B cell (primary cell): ENCODE measurements around the gene LRRC36. TPM values are rescaled to one million over a fixed set of nuclear protein-coding genes. Genes with fewer than 3 reads are reported as not detected.

ENCODE experiments used
- ATAC-seq: fragments of 200-7000 bp; cut with Tn5 transposase; one replicate; pipeline ENCODE4 v1.10.0; 2021; ENCODE audit warnings: low read depth, mild to moderate bottlenecking, moderate number of reproducible peaks, moderate library complexity
- CTCF ChIA-PET: fragments of 350-600 bp; sonication (Branson Sonifier 250); formaldehyde crosslinking; loops from one replicate; lab custom pipeline; 2021; ENCODE audit warnings: antibody characterized with exemption, inconsistent platforms; lab: Charles Lee
- POLR2A ChIA-PET: fragments of 350-600 bp; sonication (Branson Sonifier 250); formaldehyde crosslinking; loops from one replicate; lab custom pipeline; 2021; ENCODE audit warnings: antibody characterized with exemption; lab: Charles Lee
- DNase-seq: peaks from one replicate; pipeline ENCODE4 v3.0.0; 2013
- H2AFZ ChIP-seq: 2 replicates; pipeline ENCODE4 v1.6.1; 2012; ENCODE audit warnings: mild to moderate bottlenecking, low read depth, low read length; ENCODE audit not compliant: insufficient read depth, poor library complexity, severe bottlenecking
- H3K27ac ChIP-seq, 2 donors: 1 replicate in 1 of 2; 2 replicates in 1 of 2; pipeline ENCODE4 v1.5.1; 2012 to 2013; ENCODE audit warnings: low read length in 2 of 2, mild to moderate bottlenecking in 2 of 2, moderate library complexity in 1 of 2
- H3K27me3 ChIP-seq, 4 experiments: fragments of 200-600 bp in 1 of 4; sonication (generic) in 1 of 4; replicated peaks in 1 of 4; 1 replicate in 2 of 4; 2 replicates in 2 of 4; pipeline versions ENCODE4 v1.6.1 to v1.7.0; 2013 to 2016; ENCODE audit warnings: low read length in 3 of 4, mild to moderate bottlenecking in 2 of 4, mixed read lengths in 1 of 4, moderate library complexity in 1 of 4; ENCODE audit not compliant: insufficient read depth in 4 of 4, control insufficient read depth in 3 of 4; ENCODE audit errors: control extremely low read depth in 1 of 4
- H3K36me3 ChIP-seq, 2 experiments: replicated peaks in 1 of 2; 1 replicate in 1 of 2; 2 replicates in 1 of 2; pipeline versions ENCODE4 v1.6.1 to v1.7.1; 2013; ENCODE audit warnings: low read length in 1 of 2; ENCODE audit not compliant: insufficient read depth in 2 of 2, control insufficient read depth in 1 of 2; ENCODE audit errors: control extremely low read depth in 1 of 2, extremely low read depth in 1 of 2
- H3K4me1 ChIP-seq, 2 donors: fragments of 200-600 bp in 1 of 2; sonication (generic) in 1 of 2; 1 replicate in 1 of 2; 2 replicates in 1 of 2; pipeline versions ENCODE4 v1.5.1 to v1.6.1; 2013 to 2017; ENCODE audit warnings: low read length in 2 of 2; ENCODE audit not compliant: control insufficient read depth in 2 of 2, insufficient read depth in 2 of 2
- H3K4me2 ChIP-seq: replicated peaks from 2 replicates; pipeline ENCODE3; 2012; ENCODE audit warnings: mild to moderate bottlenecking, low read depth, low read length; ENCODE audit not compliant: poor library complexity, severe bottlenecking
- H3K4me3 ChIP-seq, 5 experiments: fragments of 200-600 bp in 1 of 5; sonication (generic) in 1 of 5; 1 replicate in 3 of 5; 2 replicates in 2 of 5; pipeline versions ENCODE4 v1.5.1 to v1.7.0; 2011 to 2016; ENCODE audit warnings: low read length in 4 of 5, mild to moderate bottlenecking in 4 of 5, low read depth in 2 of 5, control low read depth in 1 of 5, moderate library complexity in 1 of 5; ENCODE audit not compliant: insufficient read depth in 1 of 5; ENCODE audit errors: control extremely low read depth in 1 of 5, extremely low read depth in 1 of 5
- H3K79me2 ChIP-seq: fragments of 200-600 bp; sonication (generic); one replicate; pipeline ENCODE4 v1.6.0; 2016; ENCODE audit warnings: low read length; ENCODE audit not compliant: control insufficient read depth, insufficient read depth
- H3K9ac ChIP-seq: fragments of 200-600 bp; sonication (generic); 2 replicates; pipeline ENCODE4 v1.6.1; 2017; ENCODE audit warnings: mild to moderate bottlenecking, low read length, moderate library complexity
- H3K9me3 ChIP-seq, 3 donors: one replicate each; pipeline versions ENCODE4 v1.6.1 to v1.7.1; 2013; ENCODE audit warnings: low read length in 2 of 3; ENCODE audit not compliant: control insufficient read depth in 2 of 3, insufficient read depth in 1 of 3; ENCODE audit errors: control extremely low read depth in 1 of 3
- H4K20me1 ChIP-seq: 2 replicates; pipeline ENCODE4 v1.6.0; 2012; ENCODE audit warnings: mild to moderate bottlenecking, low read length; ENCODE audit not compliant: insufficient read depth, control insufficient read depth, poor library complexity, severe bottlenecking
- H3K27ac Mint-ChIP-seq: one replicate; pipeline ENCODE4 v1.8.0; 2021; ENCODE audit warnings: mixed read lengths
- H3K27me3 Mint-ChIP-seq: one replicate; pipeline ENCODE4 v1.8.0; 2021; ENCODE audit warnings: mixed read lengths
- H3K4me1 Mint-ChIP-seq: one replicate; pipeline ENCODE4 v1.8.0; 2021; ENCODE audit warnings: mixed read lengths
- H3K4me3 Mint-ChIP-seq: one replicate; pipeline ENCODE4 v1.8.0; 2021; ENCODE audit warnings: mixed read lengths
- H3K9me3 Mint-ChIP-seq: one replicate; pipeline ENCODE4 v1.8.0; 2022; ENCODE audit warnings: mixed read lengths; ENCODE audit not compliant: insufficient read depth
- EZH2 ChIP-seq: IDR thresholded peaks from 2 replicates; pipeline ENCODE4 v1.6.1; 2012; ENCODE audit warnings: borderline replicate concordance, low read depth, mild to moderate bottlenecking, moderate library complexity, low read length; ENCODE audit not compliant: insufficient read depth, poor library complexity, severe bottlenecking
- WGBS: methylation state at CpG from one replicate; pipeline ENCODE4 v1.1.5; 2013; ENCODE audit warnings: missing lambda C conversion rate; ENCODE audit not compliant: insufficient coverage; 5-methylcytosine and 5-hydroxymethylcytosine counted together
- intact Hi-C: fragments of 100-400 bp; cut with micrococcal nuclease; formaldehyde crosslinking; loops from one replicate; pipeline ENCODE4 v1.10.0; 2022
- polyA plus RNA-seq: library from polyadenylated mRNA; depleted of rRNA; stranded (reverse); fragments of >200 nt; gene quantifications from 2 replicates; pipeline ENCODE4 v1.2.3, GENCODE V29; 2012
- total RNA-seq, 2 donors: library from RNA; stranded (reverse); fragments of 120-200 nt in 1 of 2; gene quantifications; 1 replicate in 1 of 2; 2 replicates in 1 of 2; pipeline versions ENCODE4 v1.2.3 to v1.2.4, GENCODE V29; 2013 to 2022
- TF ChIP-seq, protein P1 (sequence below): fragments of 200-600 bp; IDR thresholded peaks from one replicate; pipeline ENCODE4 v1.8.0; 2022; ENCODE audit warnings: antibody characterized with exemption, mild to moderate bottlenecking

LRRC36 gene
- total and polyA plus RNA-seq, 2 donors (not counting 1 experiment from before 2014, with no cell fraction given): 0.98 TPM; not detected in 1

DNA sequence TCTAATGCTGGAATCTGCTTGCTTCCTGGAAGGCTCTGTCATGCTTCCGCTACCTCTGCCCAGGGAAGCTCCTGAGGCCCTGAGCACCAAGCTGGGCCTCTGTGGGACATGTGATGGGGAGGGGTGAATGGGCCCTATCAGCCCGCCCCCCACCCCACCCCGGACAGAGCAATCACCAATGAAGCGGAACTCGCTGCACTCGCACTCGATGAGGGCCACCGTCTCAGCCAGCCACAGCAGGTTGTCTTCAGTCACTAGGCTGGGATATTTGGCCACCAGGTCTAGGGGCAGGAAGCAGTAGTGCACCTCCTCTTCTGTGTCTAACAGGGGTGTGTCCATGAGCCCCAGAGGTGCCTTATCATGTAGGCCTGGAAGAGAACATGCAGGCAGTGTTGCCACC is 23.6 kb upstream of the LRRC36 start:
- intact Hi-C loops: no loop called here
- DNase-seq (no peak), ATAC-seq (no peak)
- Histone ChIP-seq H3K9me3 (no peaks in the 10 kb centered on the region), H3K4me1 (no peaks in the 10 kb centered on the region), H3K9ac (no peak overlapping the region), H3K27me3 (no peaks in the 10 kb centered on the region), H4K20me1 (no peaks in the 10 kb centered on the region), H3K79me2 (no peaks in the 10 kb centered on the region), H3K4me3 (no peak overlapping the region), H3K36me3 (no peaks in the 10 kb centered on the region), H3K4me2 (no peak overlapping the region), H2AFZ (no peak overlapping the region), H3K27ac (no peak overlapping the region)
- TF ChIP-seq, protein P1, sequence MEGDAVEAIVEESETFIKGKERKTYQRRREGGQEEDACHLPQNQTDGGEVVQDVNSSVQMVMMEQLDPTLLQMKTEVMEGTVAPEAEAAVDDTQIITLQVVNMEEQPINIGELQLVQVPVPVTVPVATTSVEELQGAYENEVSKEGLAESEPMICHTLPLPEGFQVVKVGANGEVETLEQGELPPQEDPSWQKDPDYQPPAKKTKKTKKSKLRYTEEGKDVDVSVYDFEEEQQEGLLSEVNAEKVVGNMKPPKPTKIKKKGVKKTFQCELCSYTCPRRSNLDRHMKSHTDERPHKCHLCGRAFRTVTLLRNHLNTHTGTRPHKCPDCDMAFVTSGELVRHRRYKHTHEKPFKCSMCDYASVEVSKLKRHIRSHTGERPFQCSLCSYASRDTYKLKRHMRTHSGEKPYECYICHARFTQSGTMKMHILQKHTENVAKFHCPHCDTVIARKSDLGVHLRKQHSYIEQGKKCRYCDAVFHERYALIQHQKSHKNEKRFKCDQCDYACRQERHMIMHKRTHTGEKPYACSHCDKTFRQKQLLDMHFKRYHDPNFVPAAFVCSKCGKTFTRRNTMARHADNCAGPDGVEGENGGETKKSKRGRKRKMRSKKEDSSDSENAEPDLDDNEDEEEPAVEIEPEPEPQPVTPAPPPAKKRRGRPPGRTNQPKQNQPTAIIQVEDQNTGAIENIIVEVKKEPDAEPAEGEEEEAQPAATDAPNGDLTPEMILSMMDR: no peak
- no peak for TF ChIP-seq EZH2
- Mint-ChIP-seq H3K4me1 (no peaks in the 10 kb centered on the region), H3K9me3 (no peaks in the 10 kb centered on the region), H3K27ac (no peak overlapping the region), H3K4me3 (no peak overlapping the region), H3K27me3 (no peaks in the 10 kb centered on the region)
- WGBS: 91% methylated on average over 6 of the region's 8 CpGs
- ChIA-PET CTCF (no interaction called here), POLR2A (no interaction called here)

DNA sequence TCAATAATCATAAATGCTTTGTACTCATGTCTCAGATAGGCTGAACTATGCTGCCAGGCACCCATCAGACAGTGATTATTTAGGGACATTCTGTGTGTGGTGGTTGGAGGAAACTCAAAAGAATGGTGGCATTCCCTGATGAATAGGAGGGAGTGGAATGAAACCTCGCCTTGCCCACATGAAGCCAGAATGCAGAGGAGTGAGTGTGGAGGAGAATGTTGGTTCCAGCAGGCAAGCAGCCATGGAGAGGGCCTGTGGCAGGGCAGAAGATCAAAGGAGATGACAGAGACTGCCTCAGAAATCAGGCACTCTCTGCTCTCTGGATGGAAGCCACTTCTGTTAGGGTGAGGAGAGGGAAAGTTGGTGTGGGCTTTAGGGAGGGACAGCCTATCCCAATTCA is 22.6 kb upstream of the LRRC36 start:
- H3K9ac ChIP-seq: no peak overlapping the region
- peaks cover 6 to 9% of the 10 kb centered on the region in 2 donors for H3K4me1 ChIP-seq
- H3K9me3 ChIP-seq: no peaks in the 10 kb centered on the region
- ChIA-PET CTCF (no interaction called here), POLR2A (no interaction called here)
- no peaks in the 10 kb centered on the region for H3K27me3 ChIP-seq
- H3K27ac ChIP-seq: no peak overlapping the region
- H2AFZ ChIP-seq: no peak overlapping the region
- Mint-ChIP-seq H3K9me3 (no peaks in the 10 kb centered on the region), H3K4me3 (no peak overlapping the region), H3K27me3 (no peaks in the 10 kb centered on the region), H3K4me1 (peaks cover 5% of the 10 kb centered on the region), H3K27ac (no peak overlapping the region)
- no peaks in the 10 kb centered on the region for H3K79me2 ChIP-seq
- H3K4me3 ChIP-seq: no peak overlapping the region
- ATAC-seq (no peak), DNase-seq (no peak)
- WGBS: 79% methylated on average over 1 of the region's 1 CpG
- TF ChIP-seq, protein P1: no peak
- TF ChIP-seq EZH2: no peak
- H3K4me2 ChIP-seq: no peak overlapping the region
- no peaks in the 10 kb centered on the region for H4K20me1 ChIP-seq
- H3K36me3 ChIP-seq: no peaks in the 10 kb centered on the region
- intact Hi-C loops: no loop called here
